HepG2 (cell line): ENCODE data around the gene SAMD8. TPM values are rescaled to one million over a fixed set of nuclear protein-coding genes. Genes with fewer than 3 reads are reported as not detected.

ENCODE experiments used
- ATAC-seq: fragments of 200-7000 bp; cut with Tn5 transposase; 3 replicates; pipeline ENCODE4 v1.9.1; 2020; ENCODE audit warnings: mild to moderate bottlenecking, moderate library complexity
- BruUV-seq: library from RNA; stranded (reverse); fragments of 400-500 nt; replicated peaks from 2 replicates; lab custom pipeline; 2021; lab: Mats Ljungman, UMichigan
- CTCF ChIA-PET: fragments of 300-600 bp; formaldehyde crosslinking; extraction: SDS; loops from one replicate; lab custom pipeline; 2021; ENCODE audit warnings: low total read pairs, inconsistent platforms, low intra/inter-chr PET ratio; lab: Yijun Ruan, JAX
- POLR2A ChIA-PET: fragments of 350-600 bp; sonication (Branson Sonifier 250); formaldehyde crosslinking; loops from one replicate; lab custom pipeline; 2020; ENCODE audit warnings: antibody characterized with exemption, inconsistent platforms; lab: Yijun Ruan, JAX
- DNase-seq: peaks from one replicate; pipeline ENCODE4 v3.0.0-alpha.2; 2015; ENCODE audit warnings: low spot score
- FAIRE-seq: peaks from 3 replicates; lab custom pipeline; 2011; peaks lifted over from hg19 to GRCh38; lab: Jason Lieb, UNC
- H2AFZ ChIP-seq: one replicate; pipeline ENCODE4 v1.6.1; 2011; ENCODE audit warnings: low read length, inconsistent platforms
- H3K27ac ChIP-seq: fragments of 300-600 bp; 3 replicates; pipeline ENCODE4 v1.8.0; 2011; ENCODE audit warnings: mixed run types, mild to moderate bottlenecking, mixed read lengths, low read length, inconsistent platforms; ENCODE audit not compliant: insufficient read depth; ENCODE audit errors: extremely low read length
- H3K27me3 ChIP-seq, 2 experiments: fragments of 200-600 bp in 1 of 2; 2 replicates in 1 of 2; 3 replicates in 1 of 2; pipeline versions ENCODE4 v1.6.0 to v1.8.0; 2011; ENCODE audit warnings: low read length in 2 of 2, mild to moderate bottlenecking in 2 of 2, moderate library complexity in 2 of 2, inconsistent platforms in 1 of 2; ENCODE audit not compliant: insufficient read depth in 2 of 2, control insufficient read depth in 1 of 2
- H3K36me3 ChIP-seq, 2 experiments: fragments of 200-600 bp in 1 of 2; replicated peaks in 1 of 2; 2 replicates in 1 of 2; 3 replicates in 1 of 2; pipeline versions ENCODE4 v1.5.1 to v1.8.0; 2011; ENCODE audit warnings: low read length in 2 of 2, inconsistent platforms in 1 of 2; ENCODE audit not compliant: insufficient read depth in 2 of 2, control insufficient read depth in 1 of 2
- H3K4me1 ChIP-seq: 2 replicates; pipeline ENCODE4 v1.5.1; 2012; ENCODE audit warnings: low read length, inconsistent platforms; ENCODE audit not compliant: insufficient read depth
- H3K4me2 ChIP-seq: 2 replicates; pipeline ENCODE4 v1.6.0; 2011; ENCODE audit warnings: low read depth, low read length, inconsistent platforms
- H3K4me3 ChIP-seq, 3 experiments: fragments of 200-600 bp in 1 of 3; sonication (generic), shearing (Covaris generic) in 1 of 3; replicated peaks in 1 of 3; 2 replicates each; pipeline ENCODE4 v1.5.1; 2011 to 2016; ENCODE audit warnings: low read length in 3 of 3, inconsistent platforms in 2 of 3, low read depth in 2 of 3, mild to moderate bottlenecking in 2 of 3, control low read depth in 1 of 3, mixed read lengths in 1 of 3; ENCODE audit not compliant: insufficient read depth in 1 of 3
- H3K79me2 ChIP-seq: one replicate; pipeline ENCODE4 v1.6.1; 2011; ENCODE audit warnings: low read length, inconsistent platforms; ENCODE audit not compliant: insufficient read depth
- H3K9ac ChIP-seq: 2 replicates; pipeline ENCODE4 v1.6.0; 2011; ENCODE audit warnings: mild to moderate bottlenecking, low read depth, low read length, inconsistent platforms; ENCODE audit not compliant: insufficient read depth
- H3K9me3 ChIP-seq: 2 replicates; pipeline ENCODE4 v1.5.1; 2012; ENCODE audit warnings: mild to moderate bottlenecking, low read length
- H4K20me1 ChIP-seq: 2 replicates; pipeline ENCODE4 v1.6.0; 2011; ENCODE audit warnings: inconsistent platforms, mild to moderate bottlenecking, low read length, moderate library complexity; ENCODE audit not compliant: insufficient read depth
- AHR ChIP-seq: IDR thresholded peaks from 2 replicates; pipeline ENCODE4 v1.6.1; 2018; ENCODE audit warnings: missing genetic modification reagents, missing compliant biosample characterization
- CBX5 ChIP-seq: sonication (generic); formaldehyde crosslinking; IDR thresholded peaks from 2 replicates; pipeline ENCODE4 v1.4.0; 2020; ENCODE audit warnings: missing genetic modification reagents, borderline replicate concordance
- MED1 ChIP-seq: sonication (generic); formaldehyde crosslinking; IDR thresholded peaks from 2 replicates; pipeline ENCODE4 v1.4.0; 2020; ENCODE audit warnings: missing genetic modification reagents
- PATZ1 ChIP-seq: sonication (generic); formaldehyde crosslinking; IDR thresholded peaks from 2 replicates; pipeline ENCODE4 v1.4.0; 2020; ENCODE audit warnings: missing genetic modification reagents
- RFX3 ChIP-seq: IDR thresholded peaks from 2 replicates; pipeline ENCODE4 v1.6.1; 2016; ENCODE audit warnings: missing biosample characterization, missing genetic modification reagents
- SAP130 ChIP-seq: IDR thresholded peaks from 2 replicates; pipeline ENCODE4 v1.6.1; 2016; ENCODE audit warnings: low read depth
- SP5 ChIP-seq: IDR thresholded peaks from 2 replicates; pipeline ENCODE4 v1.6.1; 2016; ENCODE audit warnings: low read depth, borderline replicate concordance
- STAT5B ChIP-seq: sonication (generic); formaldehyde crosslinking; IDR thresholded peaks from 2 replicates; pipeline ENCODE4 v1.4.0; 2020; ENCODE audit warnings: missing genetic modification reagents
- ZNF280D ChIP-seq: sonication (generic); formaldehyde crosslinking; IDR thresholded peaks from 2 replicates; pipeline ENCODE4 v1.5.1; 2020; ENCODE audit warnings: mild to moderate bottlenecking, missing genetic modification reagents
- WGBS: methylation state at CpG from one replicate; pipeline ENCODE4 v1.1.6; 2017; ENCODE audit warnings: low lambda C conversion rate; 5-methylcytosine and 5-hydroxymethylcytosine counted together
- in situ Hi-C: cut with HindIII; loops from 2 replicates; pipeline ENCODE4 v1.10.0; 2017; ENCODE audit warnings: low pct_unique_long_range_greater_than_20kb; ENCODE audit not compliant: extremely low pct_ligation_motif_present
- intact Hi-C: fragments of 100-400 bp; cut with micrococcal nuclease; formaldehyde crosslinking; loops from one replicate; pipeline ENCODE4 v1.10.0; 2022; ENCODE audit not compliant: unreplicated experiment
- polyA plus RNA-seq, 8 experiments: library from polyadenylated mRNA; depleted of rRNA in 3 of 8; stranded (reverse) in 7 of 8; unstranded in 1 of 8; fragments of >200 nt; fragmentation: Illumina TruSeq in 4 of 8; extraction: Trizol in 4 of 8; gene quantifications; 2 replicates each; pipeline versions ENCODE4 v1.2.1 to v1.2.3, GENCODE V29; 2011 to 2016; ENCODE audit warnings: low read depth in 4 of 8, missing spikeins in 1 of 8, mixed read lengths in 1 of 8; ENCODE audit not compliant: insufficient read depth in 1 of 8
- total RNA-seq, 5 experiments: library from RNA; depleted of rRNA; stranded (reverse); fragments of >200 nt; fragmentation: Illumina TruSeq; extraction: Trizol; gene quantifications; 2 replicates each; pipeline ENCODE4 v1.2.3, GENCODE V29; 2016; ENCODE audit warnings: low read depth in 1 of 5
- TF ChIP-seq, protein P1 (sequence below): sonication (generic); formaldehyde crosslinking; IDR thresholded peaks from 2 replicates; pipeline ENCODE4 v1.4.0; 2020; ENCODE audit warnings: missing genetic modification reagents
- TF ChIP-seq, protein P2 (sequence below): sonication (generic); formaldehyde crosslinking; IDR thresholded peaks from 2 replicates; pipeline ENCODE4 v1.9.0; 2021; ENCODE audit warnings: missing genetic modification reagents, borderline replicate concordance

SAMD8 gene
- total and polyA plus RNA-seq, 2 of the 13 experiments (the other 11 are each of a cell fraction or from before 2014, with no cell fraction given): 10.4 to 13.2 TPM

- DNase-seq: no peak
- Histone ChIP-seq H2AFZ (no peak overlapping the region), H3K4me2 (no peak overlapping the region), H3K27me3 (no peaks in the 10 kb centered on the region), H3K9me3 (no peaks in the 10 kb centered on the region), H3K36me3 (peaks cover 4 to 19% of the 10 kb centered on the region in 2 experiments; a peak in 4 of 5 replicates), H3K27ac (no peak overlapping the region), H4K20me1 (no peaks in the 10 kb centered on the region), H3K9ac (no peak overlapping the region), H3K4me1 (peaks cover 5% of the 10 kb centered on the region), H3K4me3 (no peak overlapping the region), H3K79me2 (peaks cover 11% of the 10 kb centered on the region)
- intact Hi-C loops (no loop called here), in situ Hi-C loops (no loop called here)
- WGBS: 93% methylated on average over 5 of the region's 5 CpGs
- ChIA-PET CTCF (no interaction called here), POLR2A (no interaction called here)
- FAIRE-seq: no peak
- BruUV-seq: TSS peak; percentile 60
- ATAC-seq: no peak
- TF ChIP-seq SAP130 (CRISPR knock-in tag): no peak
- TF ChIP-seq SP5 (CRISPR knock-in tag): no peak
- TF ChIP-seq, protein P1, sequence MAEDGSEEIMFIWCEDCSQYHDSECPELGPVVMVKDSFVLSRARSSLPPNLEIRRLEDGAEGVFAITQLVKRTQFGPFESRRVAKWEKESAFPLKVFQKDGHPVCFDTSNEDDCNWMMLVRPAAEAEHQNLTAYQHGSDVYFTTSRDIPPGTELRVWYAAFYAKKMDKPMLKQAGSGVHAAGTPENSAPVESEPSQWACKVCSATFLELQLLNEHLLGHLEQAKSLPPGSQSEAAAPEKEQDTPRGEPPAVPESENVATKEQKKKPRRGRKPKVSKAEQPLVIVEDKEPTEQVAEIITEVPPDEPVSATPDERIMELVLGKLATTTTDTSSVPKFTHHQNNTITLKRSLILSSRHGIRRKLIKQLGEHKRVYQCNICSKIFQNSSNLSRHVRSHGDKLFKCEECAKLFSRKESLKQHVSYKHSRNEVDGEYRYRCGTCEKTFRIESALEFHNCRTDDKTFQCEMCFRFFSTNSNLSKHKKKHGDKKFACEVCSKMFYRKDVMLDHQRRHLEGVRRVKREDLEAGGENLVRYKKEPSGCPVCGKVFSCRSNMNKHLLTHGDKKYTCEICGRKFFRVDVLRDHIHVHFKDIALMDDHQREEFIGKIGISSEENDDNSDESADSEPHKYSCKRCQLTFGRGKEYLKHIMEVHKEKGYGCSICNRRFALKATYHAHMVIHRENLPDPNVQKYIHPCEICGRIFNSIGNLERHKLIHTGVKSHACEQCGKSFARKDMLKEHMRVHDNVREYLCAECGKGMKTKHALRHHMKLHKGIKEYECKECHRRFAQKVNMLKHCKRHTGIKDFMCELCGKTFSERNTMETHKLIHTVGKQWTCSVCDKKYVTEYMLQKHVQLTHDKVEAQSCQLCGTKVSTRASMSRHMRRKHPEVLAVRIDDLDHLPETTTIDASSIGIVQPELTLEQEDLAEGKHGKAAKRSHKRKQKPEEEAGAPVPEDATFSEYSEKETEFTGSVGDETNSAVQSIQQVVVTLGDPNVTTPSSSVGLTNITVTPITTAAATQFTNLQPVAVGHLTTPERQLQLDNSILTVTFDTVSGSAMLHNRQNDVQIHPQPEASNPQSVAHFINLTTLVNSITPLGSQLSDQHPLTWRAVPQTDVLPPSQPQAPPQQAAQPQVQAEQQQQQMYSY: no peak
- no peak for TF ChIP-seq STAT5B (CRISPR knock-in tag)
- TF ChIP-seq CBX5 (CRISPR knock-in tag): no peak
- no peak for TF ChIP-seq ZNF280D (CRISPR knock-in tag)
- no peak for TF ChIP-seq AHR (CRISPR knock-in tag)
- TF ChIP-seq MED1 (CRISPR knock-in tag): no peak
- TF ChIP-seq, protein P2, sequence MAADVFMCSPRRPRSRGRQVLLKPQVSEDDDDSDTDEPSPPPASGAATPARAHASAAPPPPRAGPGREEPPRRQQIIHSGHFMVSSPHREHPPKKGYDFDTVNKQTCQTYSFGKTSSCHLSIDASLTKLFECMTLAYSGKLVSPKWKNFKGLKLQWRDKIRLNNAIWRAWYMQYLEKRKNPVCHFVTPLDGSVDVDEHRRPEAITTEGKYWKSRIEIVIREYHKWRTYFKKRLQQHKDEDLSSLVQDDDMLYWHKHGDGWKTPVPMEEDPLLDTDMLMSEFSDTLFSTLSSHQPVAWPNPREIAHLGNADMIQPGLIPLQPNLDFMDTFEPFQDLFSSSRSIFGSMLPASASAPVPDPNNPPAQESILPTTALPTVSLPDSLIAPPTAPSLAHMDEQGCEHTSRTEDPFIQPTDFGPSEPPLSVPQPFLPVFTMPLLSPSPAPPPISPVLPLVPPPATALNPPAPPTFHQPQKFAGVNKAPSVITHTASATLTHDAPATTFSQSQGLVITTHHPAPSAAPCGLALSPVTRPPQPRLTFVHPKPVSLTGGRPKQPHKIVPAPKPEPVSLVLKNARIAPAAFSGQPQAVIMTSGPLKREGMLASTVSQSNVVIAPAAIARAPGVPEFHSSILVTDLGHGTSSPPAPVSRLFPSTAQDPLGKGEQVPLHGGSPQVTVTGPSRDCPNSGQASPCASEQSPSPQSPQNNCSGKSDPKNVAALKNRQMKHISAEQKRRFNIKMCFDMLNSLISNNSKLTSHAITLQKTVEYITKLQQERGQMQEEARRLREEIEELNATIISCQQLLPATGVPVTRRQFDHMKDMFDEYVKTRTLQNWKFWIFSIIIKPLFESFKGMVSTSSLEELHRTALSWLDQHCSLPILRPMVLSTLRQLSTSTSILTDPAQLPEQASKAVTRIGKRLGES: no peak
- TF ChIP-seq PATZ1 (CRISPR knock-in tag): no peak
- TF ChIP-seq RFX3 (CRISPR knock-in tag): no peak
These were observed 39.2 kb downstream of the SAMD8 start for GRCh38 chr10:75150656-75151055.
